ENCODE results near the gene USP44.
"Not testable (repeated sequence)": the region's sequence is repeated elsewhere in the genome, so short reads cannot be mapped to it uniquely, and the experiment has no call there.

Gene USP44

DNA sequence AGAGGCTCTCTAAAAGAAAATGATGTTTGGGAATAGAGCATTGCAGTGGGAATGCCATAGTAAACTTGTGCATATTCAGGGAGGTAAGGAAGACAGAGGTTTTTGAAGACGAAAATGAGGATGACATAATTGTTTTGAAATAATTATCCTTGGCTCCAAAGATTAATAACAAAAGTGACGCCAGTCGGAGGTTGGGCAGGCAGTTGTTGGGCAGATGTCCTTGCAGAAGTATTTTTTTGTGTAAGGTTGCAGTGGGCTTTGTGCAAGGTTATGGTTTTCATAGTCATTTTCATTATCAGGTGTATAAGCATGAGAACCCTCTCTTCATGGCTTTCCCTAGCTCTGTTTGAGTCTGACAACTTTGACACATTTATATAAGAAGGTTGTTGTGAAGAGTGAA is 42.0 kb downstream of the USP44 start:
- DNase-seq (ENCODE audit: low read depth) = no peak

DNA sequence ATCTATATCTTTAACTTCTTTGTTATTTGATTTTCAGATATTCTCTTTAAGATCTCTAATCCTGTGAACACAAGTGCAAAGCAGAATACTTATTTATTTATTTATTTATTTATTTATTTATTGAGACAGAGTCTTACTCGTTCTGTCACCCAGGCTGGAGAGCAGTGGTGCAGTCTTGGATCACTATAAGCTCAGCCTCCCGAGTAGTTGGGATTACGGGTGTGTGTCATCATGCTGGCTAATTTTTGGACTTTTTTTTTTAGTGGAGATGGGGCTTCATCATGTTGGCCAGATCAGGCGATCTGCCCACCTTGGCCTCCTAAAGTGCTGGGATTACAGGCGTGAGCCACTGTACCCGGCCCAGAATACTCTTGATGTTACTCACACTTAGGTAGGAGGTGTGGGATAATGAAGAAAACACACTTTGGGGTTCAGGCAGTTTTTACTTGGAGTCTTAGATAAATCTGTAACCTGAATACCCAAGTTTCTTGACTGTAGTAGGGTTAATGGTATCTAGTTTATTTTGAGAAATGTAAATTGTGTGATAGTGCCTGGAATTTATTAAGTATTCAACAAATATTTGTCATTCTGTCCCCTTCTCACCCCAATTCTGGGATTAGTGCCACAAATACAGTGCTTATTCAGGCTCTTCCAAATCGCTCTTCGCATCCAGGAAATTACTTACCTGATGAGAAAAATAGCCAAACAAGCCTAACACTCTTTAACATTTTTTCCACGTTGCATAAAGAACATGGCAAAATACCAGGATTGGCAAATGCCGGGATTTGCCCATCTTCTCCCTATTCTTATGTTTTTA is 44.4 kb downstream of the USP44 start:
- peak; percentile 6 for DNase-seq (ENCODE audit: low read depth)

DNA sequence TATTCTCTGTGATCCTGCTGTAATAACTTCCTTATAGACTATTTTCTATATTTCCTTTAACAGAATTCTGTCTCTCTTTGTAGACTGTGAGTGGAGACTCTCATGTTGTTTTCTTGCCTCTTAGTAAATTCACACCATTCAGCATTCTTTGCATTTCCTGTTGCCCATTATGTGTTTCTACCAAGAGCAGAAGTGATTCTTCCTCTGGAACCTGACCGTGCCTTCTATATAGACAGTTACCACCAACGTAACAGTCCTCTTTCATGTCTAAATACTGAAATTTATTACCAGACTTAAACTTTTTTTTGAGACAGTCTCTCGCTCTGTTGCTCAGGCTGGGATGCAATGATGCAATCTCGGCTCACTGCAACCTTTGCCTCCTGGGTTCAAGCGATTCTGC is 46.2 kb downstream of the USP44 start:
- no peak for DNase-seq (ENCODE audit: low read depth)

DNA sequence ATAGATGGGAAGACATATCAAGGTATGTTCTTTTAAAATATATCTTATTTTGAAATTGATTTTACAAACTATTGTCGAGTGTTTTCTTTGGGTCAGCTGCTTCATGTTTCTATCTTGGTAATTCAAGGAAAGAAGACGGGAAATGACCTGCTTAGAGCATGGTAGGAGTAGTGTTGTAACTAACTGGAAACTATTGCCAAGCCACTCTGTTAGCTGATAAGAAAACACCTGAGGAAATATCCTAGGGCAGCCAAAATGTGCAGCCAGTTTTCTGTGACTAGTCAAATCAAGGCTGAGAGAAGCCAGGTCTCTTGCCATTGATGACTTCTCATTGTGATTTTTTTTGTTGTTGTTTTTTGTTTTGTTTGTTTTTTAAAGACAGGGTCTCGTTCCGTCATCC is 47.1 kb downstream of the USP44 start:
- no peak for DNase-seq (ENCODE audit: low read depth)

DNA sequence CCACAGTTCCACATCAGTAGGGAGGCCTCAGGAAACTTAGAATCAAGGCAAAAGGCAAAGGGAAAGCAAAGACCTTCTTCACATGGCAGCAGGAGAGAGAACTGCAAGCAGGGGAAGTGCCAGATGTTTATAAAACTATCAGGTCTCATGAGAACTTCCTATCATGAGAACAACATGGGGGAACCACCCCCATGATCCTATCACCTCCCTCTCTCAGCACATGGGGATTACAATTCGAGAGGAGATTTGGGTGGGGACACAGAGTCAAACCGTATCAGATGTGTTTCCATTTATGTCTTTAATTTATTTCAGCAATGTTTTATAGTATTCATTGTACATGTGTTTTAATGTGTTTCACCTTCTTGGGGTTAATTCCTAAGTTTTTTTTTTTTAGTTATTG is 51.5 kb downstream of the USP44 start:
- DNase-seq (ENCODE audit: low read depth) = no peak

DNA sequence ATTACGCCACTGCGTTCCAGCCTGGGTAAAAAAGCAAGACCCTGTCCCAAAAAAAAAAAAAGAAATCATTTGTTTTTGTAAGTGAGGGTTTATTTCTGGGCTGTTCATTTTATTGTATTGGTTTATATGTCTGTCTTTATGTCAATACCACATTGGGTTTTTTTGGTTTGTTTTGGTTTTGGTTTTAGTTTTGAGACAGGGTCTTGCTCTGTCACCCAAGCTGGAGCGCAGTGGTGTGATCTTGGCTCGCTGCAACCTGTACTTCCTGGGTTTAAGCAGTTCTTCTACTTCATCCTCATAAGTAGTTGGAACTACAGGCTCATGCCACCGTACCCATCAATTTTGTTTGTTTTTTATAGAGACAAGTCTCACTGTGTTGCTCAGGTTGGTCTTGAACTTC is 52.3 kb downstream of the USP44 start:
- no peak for DNase-seq (ENCODE audit: low read depth)

DNA sequence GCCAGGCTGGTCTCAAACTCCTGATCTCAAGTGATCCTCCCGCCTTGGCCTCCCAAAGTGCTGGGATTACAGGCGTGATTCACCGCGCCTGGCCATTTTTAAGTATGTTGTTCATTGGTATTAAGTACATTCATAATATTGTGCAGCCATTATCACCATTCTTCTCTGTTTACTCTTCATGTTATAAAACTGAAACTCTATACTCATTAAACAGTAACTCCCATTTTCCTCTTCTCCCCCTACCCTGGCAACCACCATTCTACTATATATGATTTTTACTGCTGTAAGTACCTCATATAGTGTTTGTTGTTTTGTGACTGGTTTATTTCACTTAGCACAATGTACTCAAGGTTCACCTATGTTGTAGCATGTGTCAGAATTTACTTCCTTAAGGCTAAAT is 54.2 kb downstream of the USP44 start:
- DNase-seq (ENCODE audit: low read depth) = no peak

DNA sequence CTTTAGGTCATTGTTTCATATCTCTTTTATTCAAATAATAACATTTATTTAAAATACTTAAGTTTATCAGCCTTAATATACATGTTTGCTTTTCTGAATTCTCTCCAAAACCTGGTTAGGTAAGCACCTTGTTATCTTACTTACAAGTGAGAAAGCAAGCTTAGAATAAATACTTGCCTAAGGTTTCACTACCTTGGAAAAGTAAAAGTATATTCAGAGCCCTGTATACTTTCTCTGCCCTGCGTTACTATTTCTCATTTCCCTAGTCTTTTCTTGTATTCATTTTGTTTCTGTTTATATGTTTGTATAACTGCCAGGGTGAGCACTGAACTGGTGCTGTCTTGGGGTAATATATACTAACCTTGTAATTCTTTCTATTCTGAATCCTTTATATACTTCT is 55.8 kb downstream of the USP44 start:
- DNase-seq (ENCODE audit: low read depth) = no peak

DNA sequence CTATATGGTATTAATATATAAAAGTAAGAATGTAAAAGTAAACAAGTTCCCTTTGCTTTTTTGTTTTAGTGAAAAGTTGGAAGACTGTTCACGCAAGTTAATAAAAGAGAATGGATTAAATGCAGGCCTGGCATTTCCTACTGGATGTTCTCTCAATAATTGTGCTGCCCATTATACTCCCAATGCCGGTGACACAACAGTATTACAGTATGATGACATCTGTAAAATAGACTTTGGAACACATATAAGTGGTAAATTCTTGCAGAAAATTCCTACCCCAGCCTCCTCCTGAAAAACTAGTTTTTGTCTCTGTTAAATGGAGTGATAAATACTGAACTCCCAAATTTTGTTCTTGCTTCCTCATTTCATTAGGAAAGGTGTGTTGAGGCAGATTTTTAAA is 56.4 kb downstream of the USP44 start:
- no peak for DNase-seq (ENCODE audit: low read depth)

DNA sequence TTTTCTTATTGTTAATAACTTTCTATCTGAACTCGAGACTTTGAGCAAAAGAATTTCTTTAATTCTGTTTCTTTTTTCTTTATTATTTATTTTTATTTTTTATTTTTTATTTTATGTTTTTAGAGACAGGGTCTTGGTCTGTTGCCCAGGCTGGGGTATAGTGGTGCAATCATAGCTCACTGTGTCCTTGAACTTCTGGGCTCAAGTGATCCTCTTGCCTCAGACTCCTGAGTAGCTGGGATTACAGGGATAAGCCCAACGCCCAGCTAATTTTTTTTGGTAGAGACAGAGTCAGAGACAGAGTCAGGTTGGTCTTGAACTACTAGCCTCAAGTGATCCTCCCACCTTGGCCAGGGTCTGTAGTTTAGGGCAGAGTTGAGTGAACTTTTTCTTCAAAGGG is 58.8 kb downstream of the USP44 start:
- DNase-seq (ENCODE audit: low read depth) = no peak

DNA sequence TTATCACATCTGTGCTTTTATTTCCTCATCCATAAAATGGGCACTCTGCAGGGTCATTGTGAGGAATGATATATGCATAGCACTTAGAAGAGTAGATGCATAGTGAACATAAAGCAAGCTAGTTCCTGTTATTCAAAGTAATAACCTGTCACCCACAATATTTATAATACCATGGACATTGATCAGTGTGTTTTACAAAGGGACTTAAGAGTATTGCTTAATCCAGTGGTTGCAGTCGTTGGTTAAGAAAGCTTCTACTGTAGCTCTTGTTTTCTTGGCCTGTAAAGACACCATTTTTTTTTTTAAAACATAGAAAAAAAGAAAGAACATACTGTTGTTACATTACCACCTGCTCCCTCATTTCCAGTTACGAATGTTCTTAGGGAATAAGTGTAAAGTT is 64.3 kb downstream of the USP44 start:
- DNase-seq (ENCODE audit: low read depth) = peak; percentile 20

DNA sequence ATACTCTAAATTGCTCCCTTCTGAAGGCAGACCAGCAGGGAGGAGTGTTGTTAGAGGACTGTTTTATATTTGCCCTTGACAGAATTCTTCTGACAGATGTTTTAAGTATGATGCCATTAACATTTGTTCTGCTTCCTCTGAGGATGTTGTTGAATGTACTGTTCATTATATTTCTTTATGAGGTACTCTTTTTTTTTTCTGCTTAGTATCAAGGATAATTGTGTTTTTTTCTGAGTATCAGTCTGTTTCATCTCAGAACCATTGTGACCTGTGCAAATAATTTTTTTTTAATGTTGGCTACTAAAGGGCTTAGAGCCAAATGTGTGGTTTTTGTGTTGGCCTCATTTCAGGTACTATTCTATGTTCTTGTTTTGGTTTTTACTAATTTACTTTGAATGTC is 66.8 kb downstream of the USP44 start:
- peak; percentile 37 for DNase-seq (ENCODE audit: low read depth)

DNA sequence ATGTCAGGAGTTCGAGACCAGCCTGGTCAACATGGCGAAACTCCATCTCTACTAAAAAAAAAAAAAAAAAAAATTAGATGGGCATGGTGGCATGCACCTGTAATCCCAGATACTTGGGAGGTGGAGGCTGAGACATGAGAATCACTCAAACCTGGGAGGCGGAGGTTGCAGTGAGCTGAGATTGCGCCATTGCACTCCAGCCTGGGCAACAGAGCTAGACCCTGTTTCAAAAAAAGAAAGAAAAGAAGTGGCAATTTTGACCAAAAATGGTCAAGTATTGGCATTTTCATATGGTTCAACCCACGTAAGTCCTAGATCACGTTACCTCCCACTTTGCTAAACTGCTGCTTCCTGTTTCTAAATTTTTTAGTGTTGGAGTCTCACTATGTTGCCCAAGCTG is 68.7 kb downstream of the USP44 start:
- not testable (repeated sequence) for DNase-seq (ENCODE audit: low read depth)

DNA sequence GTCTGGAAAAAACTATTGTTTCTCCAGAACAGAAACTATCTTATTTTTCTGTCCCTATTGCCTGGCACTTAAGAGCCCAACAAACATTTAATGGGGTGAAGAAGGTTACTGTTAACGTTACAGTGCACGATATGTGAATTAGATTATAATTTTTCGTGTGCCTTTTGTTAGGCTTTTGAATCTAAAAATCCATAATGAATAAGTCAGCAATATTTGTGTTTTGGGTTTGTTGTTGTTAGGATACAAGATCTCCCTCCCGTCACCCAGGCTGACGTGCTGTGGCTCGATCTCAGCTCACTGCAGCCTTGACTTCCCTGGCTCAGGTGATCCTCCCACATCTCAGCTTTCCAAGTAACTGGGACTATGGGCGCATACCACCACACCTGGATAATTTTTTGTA is 69.4 kb downstream of the USP44 start:
- DNase-seq (ENCODE audit: low read depth) = no peak

DNA sequence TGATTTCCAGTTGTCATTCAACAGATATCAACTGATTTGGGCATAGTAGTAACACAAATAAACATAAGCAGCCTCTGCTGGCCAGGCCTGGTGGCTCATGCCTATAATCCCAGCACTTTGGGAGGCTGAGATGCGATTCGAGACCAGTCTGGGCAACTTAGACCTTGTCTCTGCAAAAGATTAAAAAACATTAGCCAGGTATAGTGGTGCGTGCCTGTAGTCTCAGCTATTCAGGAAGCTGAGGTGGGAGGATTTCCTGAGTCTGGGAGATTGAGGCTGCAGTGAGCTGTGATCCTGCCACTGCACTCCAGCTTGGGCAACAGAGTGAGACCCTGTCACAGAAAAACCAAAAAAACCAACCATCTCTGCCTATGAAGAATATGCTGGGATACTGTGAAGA is 70.2 kb downstream of the USP44 start:
- DNase-seq (ENCODE audit: low read depth) = no peak

DNA sequence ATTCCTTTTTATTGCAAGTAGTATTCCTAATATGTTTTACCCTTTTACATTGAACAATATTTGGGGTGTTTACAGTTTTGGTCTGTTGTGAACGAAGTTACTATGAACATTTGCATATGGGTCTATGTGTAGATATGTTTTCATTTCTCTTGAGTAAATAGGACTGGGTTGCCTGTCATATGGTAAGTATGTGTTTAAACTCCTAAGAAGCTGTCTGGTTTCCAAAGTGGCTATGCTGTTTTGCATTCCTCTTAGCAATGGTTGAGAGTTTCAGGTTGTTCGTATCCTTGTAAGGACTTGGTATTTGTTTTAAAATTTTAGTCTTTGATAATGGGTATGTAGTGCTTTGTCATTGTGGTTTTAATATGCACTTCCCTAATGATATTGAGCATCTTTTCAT is 71.0 kb downstream of the USP44 start:
- DNase-seq (ENCODE audit: low read depth) = peak; percentile 70

DNA sequence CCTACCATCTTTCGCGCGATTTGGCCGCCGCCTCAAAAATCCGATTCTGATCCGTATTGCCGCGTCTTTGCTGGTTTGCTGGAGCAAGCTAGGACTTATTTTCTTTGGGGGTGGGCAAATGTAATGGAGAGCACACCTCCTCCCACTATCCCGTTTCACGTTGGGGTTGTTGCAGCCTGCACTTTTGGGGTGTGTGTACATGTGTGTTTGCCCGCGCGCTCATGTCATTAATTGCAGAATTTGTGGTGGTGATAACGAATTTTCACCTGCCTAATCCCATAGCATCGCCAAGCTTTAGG is 76.7 kb downstream of the USP44 start:
- peak; percentile 21 for DNase-seq (ENCODE audit: low read depth)

DNA sequence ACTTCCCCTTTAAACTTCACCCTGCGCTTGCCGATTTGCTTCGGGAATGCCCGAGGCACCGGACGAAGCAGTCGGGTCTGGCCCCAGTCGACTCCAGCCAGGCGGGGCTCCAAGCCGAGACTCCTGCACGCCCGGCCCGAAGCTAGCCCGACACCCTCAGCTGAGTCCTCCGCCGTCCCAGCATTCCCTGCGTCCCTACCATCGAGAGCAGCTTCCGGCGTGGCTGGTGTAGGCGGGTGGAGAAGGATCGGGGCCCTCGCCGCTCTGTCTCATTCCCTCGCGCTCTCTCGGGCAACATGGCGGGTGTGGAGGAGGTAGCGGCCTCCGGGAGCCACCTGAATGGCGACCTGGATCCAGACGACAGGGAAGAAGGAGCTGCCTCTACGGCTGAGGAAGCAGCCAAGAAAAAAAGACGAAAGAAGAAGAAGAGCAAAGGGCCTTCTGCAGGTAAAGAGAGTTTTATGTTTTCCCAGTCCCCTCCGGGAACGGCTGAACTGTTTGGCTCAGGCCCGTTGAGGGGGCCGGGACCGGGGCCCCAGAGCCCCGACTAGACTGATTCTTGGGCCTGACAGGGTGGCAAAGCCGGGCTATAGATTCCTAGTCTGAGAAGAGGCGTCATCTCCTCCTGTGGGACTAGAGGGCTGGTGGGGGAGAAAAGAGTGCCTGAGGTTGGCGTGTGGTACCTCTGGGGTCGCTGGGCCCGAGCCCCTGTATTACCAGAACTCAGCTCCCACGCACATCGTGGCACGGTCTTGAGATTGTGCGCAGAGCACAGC is 77.2 kb downstream of the USP44 start, which contains the start of gene METAP2:
Gene METAP2 (plus strand): TSS at position 269 of the 776 bp plus-strand sequence. CDS start 28 bp downstream, at position 297.
- DNase-seq (ENCODE audit: low read depth) = peak; percentile 98

DNA sequence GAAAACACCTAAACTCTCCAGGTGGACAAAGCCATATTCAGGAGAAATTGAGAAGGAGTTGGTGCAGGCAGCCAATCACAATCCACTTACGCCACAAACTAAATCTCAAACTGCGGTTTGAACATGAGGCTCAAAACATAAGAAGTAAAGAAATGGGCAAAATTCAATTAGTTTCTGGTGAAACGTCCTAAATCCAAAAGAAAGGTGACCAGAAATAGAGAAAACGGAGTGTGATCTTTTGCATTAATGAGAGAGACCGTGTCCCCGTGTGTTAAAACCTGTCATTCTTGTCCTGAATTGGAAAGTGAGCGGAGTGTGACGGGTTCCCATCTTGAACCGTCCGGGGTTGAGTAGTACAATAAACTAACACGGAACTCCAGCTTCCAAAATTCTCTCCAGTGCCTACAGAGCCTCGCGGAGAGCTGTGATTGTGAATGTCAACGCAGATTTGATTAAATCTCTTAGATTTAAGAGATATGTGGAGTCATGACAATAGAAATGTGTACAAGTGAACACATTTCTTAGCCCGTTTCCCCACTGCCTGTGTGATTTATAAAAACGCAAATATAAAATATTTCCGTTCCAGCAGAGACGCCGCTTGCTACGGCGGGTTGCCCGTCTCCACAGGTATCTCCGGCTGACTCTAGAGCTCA is 77.9 kb downstream of the USP44 start:
- DNase-seq (ENCODE audit: low read depth) = peak; percentile 57

DNA sequence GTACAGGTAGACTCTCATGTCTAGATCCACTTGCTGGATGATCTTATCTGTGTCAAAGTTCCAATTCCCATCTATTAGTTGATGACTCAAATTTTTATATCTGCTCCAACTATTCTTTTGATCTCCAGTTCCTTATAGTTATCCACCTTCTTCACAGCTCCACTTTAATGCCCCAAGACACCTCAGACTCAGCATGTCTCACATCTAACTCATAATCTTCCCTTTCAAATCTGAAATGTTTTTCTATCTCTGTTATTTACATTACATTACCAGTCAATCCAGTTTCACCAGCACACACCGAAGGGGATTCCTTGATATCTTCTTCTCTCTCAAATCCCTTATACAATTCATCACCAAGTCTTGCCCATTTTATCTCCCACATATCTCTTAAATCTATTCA is 81.0 kb downstream of the USP44 start:
- DNase-seq (ENCODE audit: low read depth) = no peak

All from iris pigment epithelial cell (primary cell).